ENCODE results near the gene MEI1. TPM values are rescaled to one million over a fixed set of nuclear protein-coding genes. Genes with fewer than 3 reads are reported as not detected.
"Not testable (repeated sequence)": the region's sequence is repeated elsewhere in the genome, so short reads cannot be mapped to it uniquely, and the experiment has no call there.

The MEI1 gene
- 1.2 and 2.7 TPM in 2 replicates for total RNA-seq (2014; rRNA removed; shearing (Covaris generic))

- no peak for DNase-seq (ENCODE audit: low spot score)
Measured at GRCh38 chr22:41699264-41700107, at the start of gene MEI1. TSS of gene MEI1 (plus strand) at chr22:41699503. CDS start at chr22:41699539, 36 bp downstream.

GRCh38 chr22:41650229-41650628 is 49.1 kb upstream of the MEI1 start:
- no peak for DNase-seq (ENCODE audit: low spot score)

GRCh38 chr22:41650821-41651220 is 48.5 kb upstream of the MEI1 start:
- no peak for DNase-seq (ENCODE audit: low spot score)

- no peak for DNase-seq (ENCODE audit: low spot score)
Measured at GRCh38 chr22:41654322-41654721, 45.0 kb upstream of the MEI1 start.

GRCh38 chr22:41656556-41656955 is 42.7 kb upstream of the MEI1 start:
- DNase-seq (ENCODE audit: low spot score), result no peak

- DNase-seq (ENCODE audit: low spot score), result no peak
Measured at GRCh38 chr22:41657709-41658108, 41.6 kb upstream of the MEI1 start.

- DNase-seq (ENCODE audit: low spot score), result no peak
Measured at GRCh38 chr22:41658869-41659268, 40.4 kb upstream of the MEI1 start.

GRCh38 chr22:41659941-41660340 is 39.4 kb upstream of the MEI1 start:
- no peak for DNase-seq (ENCODE audit: low spot score)

- peak; percentile 11 for DNase-seq (ENCODE audit: low spot score)
Measured at GRCh38 chr22:41660416-41660815, 38.9 kb upstream of the MEI1 start.

GRCh38 chr22:41661088-41661487 is 38.2 kb upstream of the MEI1 start:
- DNase-seq (ENCODE audit: low spot score), result no peak

- DNase-seq (ENCODE audit: low spot score), result no peak
Measured at GRCh38 chr22:41661713-41662112, 37.6 kb upstream of the MEI1 start.

GRCh38 chr22:41663594-41663993 is 35.7 kb upstream of the MEI1 start:
- not testable (repeated sequence) for DNase-seq (ENCODE audit: low spot score)

- DNase-seq (ENCODE audit: low spot score), result no peak
Measured at GRCh38 chr22:41664490-41664889, 34.8 kb upstream of the MEI1 start.

- no peak for DNase-seq (ENCODE audit: low spot score)
Measured at GRCh38 chr22:41664951-41665350, 34.4 kb upstream of the MEI1 start.

GRCh38 chr22:41668971-41669911 is 30.1 kb upstream of the MEI1 start:
- peak; percentile 82 for DNase-seq (ENCODE audit: low spot score)

- peak; percentile 76 for DNase-seq (ENCODE audit: low spot score)
Measured at GRCh38 chr22:41672096-41672495, 27.2 kb upstream of the MEI1 start.

GRCh38 chr22:41672780-41673509 is 26.4 kb upstream of the MEI1 start:
- DNase-seq (ENCODE audit: low spot score), result no peak

GRCh38 chr22:41674846-41675340 is 24.4 kb upstream of the MEI1 start:
- no peak for DNase-seq (ENCODE audit: low spot score)

- DNase-seq (ENCODE audit: low spot score), result no peak
Measured at GRCh38 chr22:41676134-41676533, 23.2 kb upstream of the MEI1 start.

GRCh38 chr22:41681616-41682015 is 17.7 kb upstream of the MEI1 start:
- no peak for DNase-seq (ENCODE audit: low spot score)

- no peak for DNase-seq (ENCODE audit: low spot score)
Measured at GRCh38 chr22:41682033-41682807, 17.1 kb upstream of the MEI1 start.
